CD8-positive, alpha-beta memory T cell (primary cell): ENCODE data around the gene ATOH8. TPM values are rescaled to one million over a fixed set of nuclear protein-coding genes. Genes with fewer than 3 reads are reported as not detected.

Experiments
- CTCF ChIA-PET: fragments of 350-600 bp; sonication (Branson Sonifier 250); formaldehyde crosslinking; loops from one replicate; lab custom pipeline; 2021; ENCODE audit warnings: antibody characterized with exemption; lab: Charles Lee
- POLR2A ChIA-PET: fragments of 350-600 bp; sonication (Branson Sonifier 250); formaldehyde crosslinking; loops from one replicate; lab custom pipeline; 2021; ENCODE audit warnings: antibody characterized with exemption; lab: Charles Lee
- DNase-seq, 5 donors: peaks; one replicate each; pipeline versions ENCODE4 v3.0.0 to v3.0.0-alpha.2; 2020 to 2022; ENCODE audit warnings: mixed read lengths in 1 of 5
- H3K27ac ChIP-seq: one replicate; pipeline ENCODE4 v1.7.0; 2013; ENCODE audit warnings: low read depth, mild to moderate bottlenecking, low read length, moderate library complexity
- H3K27me3 ChIP-seq: 2 replicates; pipeline ENCODE4 v1.7.0; 2013; ENCODE audit warnings: low read length, mild to moderate bottlenecking; ENCODE audit not compliant: insufficient read depth, poor library complexity, severe bottlenecking
- H3K36me3 ChIP-seq: 2 replicates; pipeline ENCODE4 v1.7.0; 2013; ENCODE audit warnings: mild to moderate bottlenecking, low read length, moderate library complexity; ENCODE audit not compliant: insufficient read depth
- H3K4me1 ChIP-seq: 2 replicates; pipeline ENCODE4 v1.7.0; 2013; ENCODE audit warnings: mild to moderate bottlenecking, low read length, moderate library complexity; ENCODE audit not compliant: insufficient read depth
- H3K4me3 ChIP-seq: 2 replicates; pipeline ENCODE4 v1.7.0; 2013; ENCODE audit warnings: mild to moderate bottlenecking, low read length
- H3K9me3 ChIP-seq: 2 replicates; pipeline ENCODE4 v1.7.0; 2013; ENCODE audit warnings: mild to moderate bottlenecking, low read length
- H3K27ac Mint-ChIP-seq, 8 donors: one replicate each; pipeline ENCODE4 v1.8.0; 2020 to 2021; ENCODE audit warnings: mixed read lengths in 8 of 8, mild to moderate bottlenecking in 6 of 8, inconsistent platforms in 3 of 8, moderate library complexity in 3 of 8
- H3K27me3 Mint-ChIP-seq, 2 donors: one replicate each; pipeline ENCODE4 v1.8.0; 2020 to 2021; ENCODE audit warnings: mixed read lengths in 2 of 2, mild to moderate bottlenecking in 1 of 2, moderate library complexity in 1 of 2
- H3K36me3 Mint-ChIP-seq, 3 donors: one replicate each; pipeline ENCODE4 v1.8.0; 2020 to 2021; ENCODE audit warnings: mixed read lengths in 3 of 3, inconsistent platforms in 1 of 3, mild to moderate bottlenecking in 1 of 3
- H3K4me1 Mint-ChIP-seq, 3 donors: one replicate each; pipeline ENCODE4 v1.8.0; 2020 to 2021; ENCODE audit warnings: mixed read lengths in 3 of 3, inconsistent platforms in 1 of 3, mild to moderate bottlenecking in 1 of 3
- H3K4me3 Mint-ChIP-seq, 7 donors: one replicate each; pipeline ENCODE4 v1.8.0; 2020 to 2021; ENCODE audit warnings: mixed read lengths in 7 of 7, mild to moderate bottlenecking in 6 of 7, moderate library complexity in 4 of 7, inconsistent platforms in 2 of 7
- H3K9me3 Mint-ChIP-seq, 5 donors: one replicate each; pipeline ENCODE4 v1.8.0; 2020 to 2022; ENCODE audit warnings: mixed read lengths in 5 of 5, mild to moderate bottlenecking in 3 of 5, moderate library complexity in 2 of 5, inconsistent platforms in 1 of 5
- polyA plus RNA-seq: library from polyadenylated mRNA; unstranded; fragments of 300-500 nt; fragmentation: Illumina TruSeq; gene quantifications from one replicate; pipeline ENCODE4 v1.2.3, GENCODE V29; 2021
- total RNA-seq, 2 experiments: library from RNA; stranded (reverse); gene quantifications; one replicate each; pipeline ENCODE4 v1.2.3, GENCODE V29; 2021

The ATOH8 gene
- total and polyA plus RNA-seq, 3 experiments from 2014 or later, result not detected

- no peaks in the 10 kb centered on the region for H3K36me3 Mint-ChIP-seq
- H3K9me3 Mint-ChIP-seq, result peaks cover 0 to 2% (median 0%) of the 10 kb centered on the region in 5 donors
- no peaks in the 10 kb centered on the region for H3K36me3 ChIP-seq
- DNase-seq, result no peak
- no peaks in the 10 kb centered on the region for H3K9me3 ChIP-seq
- peaks cover 0 to 6% (median 3%) of the 10 kb centered on the region in 3 donors for H3K4me1 Mint-ChIP-seq
- H3K4me1 ChIP-seq, result no peaks in the 10 kb centered on the region
- ChIA-PET CTCF (no interaction called here), POLR2A (no interaction called here)
- peaks cover 37 to 75% of the 10 kb centered on the region in 2 donors for H3K27me3 Mint-ChIP-seq
- no peak overlapping the region for H3K4me3 Mint-ChIP-seq
- H3K27ac Mint-ChIP-seq, result no peak overlapping the region
- no peak overlapping the region for H3K4me3 ChIP-seq
- H3K27ac ChIP-seq, result no peak overlapping the region
- peaks cover 41% of the 10 kb centered on the region for H3K27me3 ChIP-seq
These were observed 5.6 kb upstream of the ATOH8 start for GRCh38 chr2:85748039-85748734.

- Mint-ChIP-seq H3K4me1 (peaks cover 0 to 13% (median 3%) of the 10 kb centered on the region in 3 donors), H3K4me3 (peak overlapping the region in 1 of 7 donors; percentile 38), H3K27ac (no peak overlapping the region), H3K36me3 (no peaks in the 10 kb centered on the region), H3K27me3 (peaks cover 35 to 71% of the 10 kb centered on the region in 2 donors), H3K9me3 (peaks cover 0 to 2% (median 0%) of the 10 kb centered on the region in 5 donors)
- Histone ChIP-seq H3K36me3 (no peaks in the 10 kb centered on the region), H3K27ac (no peak overlapping the region), H3K27me3 (peaks cover 33% of the 10 kb centered on the region), H3K4me1 (no peaks in the 10 kb centered on the region), H3K4me3 (no peak overlapping the region), H3K9me3 (no peaks in the 10 kb centered on the region)
- CTCF ChIA-PET, result interaction anchor here (0.8 to 3.8 kb wide), 7 partner anchors 8 to 66 kb away, joined by 3 to 19 read pairs (median 3); no protein-coding TSS in a partner anchor
- no peak for DNase-seq
- POLR2A ChIA-PET, result no interaction called here
These were observed 4.6 kb upstream of the ATOH8 start for GRCh38 chr2:85748985-85749875.

GRCh38 chr2:85750587-85751575 is 2.9 kb upstream of the ATOH8 start:
- ChIA-PET CTCF (interaction anchor here (1.0 to 3.8 kb wide), 7 partner anchors 10 to 330 kb away, joined by 3 to 19 read pairs (median 8); no protein-coding TSS in a partner anchor), POLR2A (no interaction called here)
- Mint-ChIP-seq H3K4me3 (peak overlapping the region in 2 of 7 donors; percentile 35 to 78), H3K27ac (peak overlapping the region in 1 of 8 donors; percentile 37), H3K4me1 (peaks cover 12 to 26% (median 14%) of the 10 kb centered on the region in 3 donors), H3K9me3 (peaks cover 0 to 2% (median 0%) of the 10 kb centered on the region in 5 donors), H3K27me3 (peaks cover 40 to 69% of the 10 kb centered on the region in 2 donors), H3K36me3 (no peaks in the 10 kb centered on the region)
- Histone ChIP-seq H3K27ac (no peak overlapping the region), H3K36me3 (no peaks in the 10 kb centered on the region), H3K9me3 (no peaks in the 10 kb centered on the region), H3K27me3 (peaks cover 35% of the 10 kb centered on the region), H3K4me3 (no peak overlapping the region), H3K4me1 (peaks cover 10% of the 10 kb centered on the region)
- peak; percentile 22 to 56 (median 36) for DNase-seq

- peaks cover 43 to 66% of the 10 kb centered on the region in 2 donors for H3K27me3 Mint-ChIP-seq
- peaks cover 43% of the 10 kb centered on the region for H3K27me3 ChIP-seq
These were observed 2.2 kb upstream of the ATOH8 start for GRCh38 chr2:85751627-85752026.

DNA sequence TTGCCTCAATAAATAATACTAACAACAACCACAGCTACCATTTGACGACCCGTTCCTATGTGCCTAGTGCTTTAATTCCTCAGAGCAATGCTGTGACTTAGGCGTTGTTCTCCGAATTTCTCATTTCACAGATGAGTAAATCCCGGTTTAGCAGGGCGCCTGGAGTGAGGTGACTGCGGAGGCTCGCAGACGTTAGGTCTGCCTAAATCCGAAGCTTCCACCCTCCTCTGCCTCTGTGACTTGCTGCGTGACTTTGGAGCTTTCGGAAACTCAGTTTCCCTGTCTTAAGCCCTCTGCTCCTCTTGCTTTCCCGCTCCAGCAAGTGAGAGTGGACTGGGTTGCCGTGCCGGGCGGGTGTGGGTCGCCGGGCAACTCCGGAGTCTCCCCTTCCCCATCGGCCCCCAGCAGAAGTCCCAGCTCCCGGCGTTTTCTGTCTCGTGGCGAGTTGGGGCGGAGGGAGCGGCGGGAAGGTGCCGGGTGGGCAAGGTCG is 711 bp upstream of the ATOH8 start:
- no peaks in the 10 kb centered on the region for H3K9me3 Mint-ChIP-seq
- no peaks in the 10 kb centered on the region for H3K9me3 ChIP-seq
- no peak overlapping the region for H3K4me3 ChIP-seq
- peaks cover 10% of the 10 kb centered on the region for H3K4me1 ChIP-seq
- no peaks in the 10 kb centered on the region for H3K36me3 ChIP-seq
- H3K4me3 Mint-ChIP-seq, result peak overlapping the region; percentile 34 to 79 (median 66)
- H3K4me1 Mint-ChIP-seq, result peaks cover 14 to 30% (median 19%) of the 10 kb centered on the region in 3 donors
- H3K27me3 Mint-ChIP-seq, result peaks cover 49 to 65% of the 10 kb centered on the region in 2 donors
- H3K36me3 Mint-ChIP-seq, result no peaks in the 10 kb centered on the region
- peaks cover 44% of the 10 kb centered on the region for H3K27me3 ChIP-seq
- ChIA-PET CTCF (interaction anchor here (0.9 to 3.1 kb wide), 4 partner anchors 12 to 64 kb away, joined by 3 to 8 read pairs (median 3); no protein-coding TSS in a partner anchor), POLR2A (no interaction called here)
- H3K27ac Mint-ChIP-seq, result no peak overlapping the region
- H3K27ac ChIP-seq, result no peak overlapping the region
- DNase-seq, result no peak

More at GRCh38 chr2:85751627-85752026, 2.2 kb upstream of the ATOH8 start:
- Mint-ChIP-seq H3K4me1 (peaks cover 14 to 30% (median 19%) of the 10 kb centered on the region in 3 donors), H3K27ac (peak overlapping the region in 1 of 8 donors; percentile 37), H3K4me3 (peak overlapping the region in 5 of 7 donors; percentile 17 to 78 (median 41)), H3K36me3 (no peaks in the 10 kb centered on the region), H3K9me3 (peaks cover 0 to 2% (median 0%) of the 10 kb centered on the region in 5 donors)
- H3K9me3 ChIP-seq, result no peaks in the 10 kb centered on the region
- DNase-seq, result no peak
- CTCF ChIA-PET, result interaction anchor here (1.0 to 3.8 kb wide), 5 partner anchors 17 to 329 kb away, joined by 3 to 19 read pairs (median 8); no protein-coding TSS in a partner anchor
- no peak overlapping the region for H3K4me3 ChIP-seq
- POLR2A ChIA-PET, result no interaction called here
- no peaks in the 10 kb centered on the region for H3K36me3 ChIP-seq
- peaks cover 10% of the 10 kb centered on the region for H3K4me1 ChIP-seq
- no peak overlapping the region for H3K27ac ChIP-seq

GRCh38 chr2:85754313-85755095 is 713 bp downstream of the ATOH8 start:
- ChIA-PET CTCF (no interaction called here), POLR2A (no interaction called here)
- Histone ChIP-seq H3K27ac (no peak overlapping the region), H3K27me3 (peaks cover 44% of the 10 kb centered on the region), H3K9me3 (no peaks in the 10 kb centered on the region), H3K4me1 (peaks cover 10% of the 10 kb centered on the region), H3K4me3 (peak overlapping the region; percentile 28), H3K36me3 (no peaks in the 10 kb centered on the region)
- Mint-ChIP-seq H3K27me3 (peaks cover 46 to 66% of the 10 kb centered on the region in 2 donors), H3K36me3 (no peaks in the 10 kb centered on the region), H3K4me1 (peaks cover 14 to 30% (median 19%) of the 10 kb centered on the region in 3 donors), H3K27ac (peak overlapping the region in 3 of 8 donors; percentile 38 to 81 (median 63)), H3K9me3 (no peaks in the 10 kb centered on the region), H3K4me3 (peak overlapping the region; percentile 73 to 94 (median 83))
- DNase-seq, result peak in 4 of 5 donors; percentile 10 to 44 (median 26)
